Right lobe of liver (tissue), 4 donors: ENCODE measurements around the gene MED27.

Experiments used
- CTCF ChIP-seq, 4 donors: fragments of 200-600 bp in 3 of 4; fragments of 450-650 bp in 1 of 4; IDR thresholded peaks; one replicate each; pipeline versions ENCODE4 v1.5.1 to v1.8.0; 2016 to 2022; ENCODE audit warnings: antibody characterized with exemption in 4 of 4, mild to moderate bottlenecking in 2 of 4
- POLR2A ChIP-seq: fragments of 450-650 bp; IDR thresholded peaks from one replicate; pipeline ENCODE4 v1.6.1; 2017; ENCODE audit warnings: antibody characterized with exemption, mild to moderate bottlenecking
- donor health status: DM: no; HTN: no; CAD: no.
- donor health status: DM: no; HTN: no; CAD: no.
- donor health status: DM: no; HTN: yes; CAD: no.

GRCh38 chr9:132007371-132008025 lies 72.2 kb downstream of the MED27 start:
- TF ChIP-seq POLR2A = no peak
- no peak for TF ChIP-seq CTCF (IDR thresholded peaks at IDR 0.05)
